Astrocyte of the cerebellum (primary cell): ENCODE data around the gene RBMS3.
A peak's percentile ranks its signal among the peaks of the same experiment; 100 is the strongest.

Source experiments
- DNase-seq: peaks from one replicate; pipeline ENCODE4 v3.0.0-alpha.2; 2011; ENCODE audit warnings: low read depth
- H3K4me3 ChIP-seq: 2 replicates; pipeline ENCODE4 v1.5.1; 2011; ENCODE audit warnings: mild to moderate bottlenecking, low read depth, low read length, moderate library complexity
- CTCF ChIP-seq: IDR thresholded peaks from 2 replicates; pipeline ENCODE4 v1.5.1; 2012; ENCODE audit warnings: low read length, low read depth, moderate library complexity, mild to moderate bottlenecking; ENCODE audit errors: missing control alignments
- in situ Hi-C: cut with HindIII; loops from 2 replicates; pipeline ENCODE4 v1.10.0; 2017; ENCODE audit warnings: low sequenced_read_pairs

The RBMS3 gene

GRCh38 chr3:29898171-29898965, 617.5 kb downstream of the RBMS3 start:
- DNase-seq: no peak
- no peak overlapping the region for H3K4me3 ChIP-seq
- no peak for TF ChIP-seq CTCF
- in situ Hi-C loops: no loop called here

- in situ Hi-C loops: no loop called here
- TF ChIP-seq CTCF: no peak
- H3K4me3 ChIP-seq: no peak overlapping the region
- no peak for DNase-seq
Observed at GRCh38 chr3:29899021-29899420, 618.1 kb downstream of the RBMS3 start.

GRCh38 chr3:29901097-29901496, 620.2 kb downstream of the RBMS3 start:
- in situ Hi-C loops: no loop called here
- TF ChIP-seq CTCF: no peak

GRCh38 chr3:29903600-29903999, 622.7 kb downstream of the RBMS3 start:
- no peak for DNase-seq
- TF ChIP-seq CTCF: no peak
- in situ Hi-C loops: no loop called here
- no peak overlapping the region for H3K4me3 ChIP-seq

More at GRCh38 chr3:29901097-29901496, 620.2 kb downstream of the RBMS3 start:
- DNase-seq: peak; percentile 32
- H3K4me3 ChIP-seq: no peak overlapping the region

- TF ChIP-seq CTCF: no peak
- DNase-seq: no peak
- in situ Hi-C loops: no loop called here
Observed at GRCh38 chr3:29906906-29907305, 626.0 kb downstream of the RBMS3 start.

GRCh38 chr3:29912600-29913288, 631.9 kb downstream of the RBMS3 start:
- TF ChIP-seq CTCF: no peak
- no peak for DNase-seq
- in situ Hi-C loops: no loop called here
- H3K4me3 ChIP-seq: no peak overlapping the region

More at GRCh38 chr3:29906906-29907305, 626.0 kb downstream of the RBMS3 start:
- no peak overlapping the region for H3K4me3 ChIP-seq
